ENCODE results near the gene SDK1. TPM values are rescaled to one million over a fixed set of nuclear protein-coding genes. Genes with fewer than 3 reads are reported as not detected.

The SDK1 gene
- polyA plus RNA-seq, 2 of the 4 experiments (the other 2 are of a cell fraction), result 0.12 to 0.28 TPM

DNA sequence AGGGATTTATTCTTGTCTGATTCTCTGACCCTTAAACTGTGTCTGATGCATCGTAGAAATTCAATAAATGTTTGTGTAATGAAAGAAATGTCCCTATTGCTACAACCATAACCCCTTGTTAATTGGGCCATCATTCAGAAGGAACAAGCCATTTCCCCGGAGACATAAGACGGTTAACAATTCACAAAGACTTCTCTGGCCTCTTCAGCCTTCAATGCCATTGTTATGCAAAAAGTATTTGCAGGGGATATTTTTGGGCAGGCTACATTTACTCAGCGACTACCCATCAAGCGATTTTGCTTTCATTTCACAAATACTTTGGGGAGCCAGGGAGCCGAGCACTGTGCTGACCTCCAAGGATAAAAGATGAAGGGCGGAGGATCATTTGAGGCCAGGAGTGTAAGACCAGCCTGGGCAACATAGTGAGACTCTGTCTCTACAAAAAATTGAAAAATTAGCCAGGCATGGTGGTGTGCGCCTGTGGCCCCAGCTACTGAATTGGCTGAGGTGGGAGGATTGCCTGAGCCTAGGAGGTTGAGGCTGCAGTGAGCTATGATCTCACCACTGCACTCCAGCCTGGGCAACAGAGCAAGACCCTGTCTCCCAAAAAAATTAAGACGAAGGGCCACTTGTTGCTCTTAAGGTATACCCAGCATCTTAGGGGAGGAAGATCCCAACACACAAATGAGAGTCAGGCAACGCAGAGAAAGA, 20.0 kb upstream of the SDK1 start:
- ChIA-PET CTCF (interaction anchor here (0.8 kb wide), 1 partner anchor 21 kb away, joined by 3 read pairs; no protein-coding TSS in a partner anchor), POLR2A (no interaction called here)
- no peak for DNase-seq (ENCODE audit: low read depth in 1 of 2, low spot score in 1 of 2)
- no peak for FAIRE-seq
- no peak for ATAC-seq
- TF ChIP-seq, protein P1, sequence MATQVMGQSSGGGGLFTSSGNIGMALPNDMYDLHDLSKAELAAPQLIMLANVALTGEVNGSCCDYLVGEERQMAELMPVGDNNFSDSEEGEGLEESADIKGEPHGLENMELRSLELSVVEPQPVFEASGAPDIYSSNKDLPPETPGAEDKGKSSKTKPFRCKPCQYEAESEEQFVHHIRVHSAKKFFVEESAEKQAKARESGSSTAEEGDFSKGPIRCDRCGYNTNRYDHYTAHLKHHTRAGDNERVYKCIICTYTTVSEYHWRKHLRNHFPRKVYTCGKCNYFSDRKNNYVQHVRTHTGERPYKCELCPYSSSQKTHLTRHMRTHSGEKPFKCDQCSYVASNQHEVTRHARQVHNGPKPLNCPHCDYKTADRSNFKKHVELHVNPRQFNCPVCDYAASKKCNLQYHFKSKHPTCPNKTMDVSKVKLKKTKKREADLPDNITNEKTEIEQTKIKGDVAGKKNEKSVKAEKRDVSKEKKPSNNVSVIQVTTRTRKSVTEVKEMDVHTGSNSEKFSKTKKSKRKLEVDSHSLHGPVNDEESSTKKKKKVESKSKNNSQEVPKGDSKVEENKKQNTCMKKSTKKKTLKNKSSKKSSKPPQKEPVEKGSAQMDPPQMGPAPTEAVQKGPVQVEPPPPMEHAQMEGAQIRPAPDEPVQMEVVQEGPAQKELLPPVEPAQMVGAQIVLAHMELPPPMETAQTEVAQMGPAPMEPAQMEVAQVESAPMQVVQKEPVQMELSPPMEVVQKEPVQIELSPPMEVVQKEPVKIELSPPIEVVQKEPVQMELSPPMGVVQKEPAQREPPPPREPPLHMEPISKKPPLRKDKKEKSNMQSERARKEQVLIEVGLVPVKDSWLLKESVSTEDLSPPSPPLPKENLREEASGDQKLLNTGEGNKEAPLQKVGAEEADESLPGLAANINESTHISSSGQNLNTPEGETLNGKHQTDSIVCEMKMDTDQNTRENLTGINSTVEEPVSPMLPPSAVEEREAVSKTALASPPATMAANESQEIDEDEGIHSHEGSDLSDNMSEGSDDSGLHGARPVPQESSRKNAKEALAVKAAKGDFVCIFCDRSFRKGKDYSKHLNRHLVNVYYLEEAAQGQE (IDR thresholded peaks at IDR 0.05), result no peak
- TF ChIP-seq CBX8 (IDR thresholded peaks at IDR 0.05) (no peak), HOXB5 (CRISPR knock-in tag; IDR thresholded peaks at IDR 0.05) (no peak), HEYL (CRISPR knock-in tag; IDR thresholded peaks at IDR 0.05) (no peak), RAD21 (conservative IDR thresholded peaks at IDR 0.05 in 1 of 2, IDR thresholded peaks at IDR 0.05 in 1 of 2) (no peak), POLR2A (IDR thresholded peaks at IDR 0.05; ENCODE audit: low read length) (no peak), HDAC2 (IDR thresholded peaks at IDR 0.05) (no peak)
- TF ChIP-seq, protein P2, sequence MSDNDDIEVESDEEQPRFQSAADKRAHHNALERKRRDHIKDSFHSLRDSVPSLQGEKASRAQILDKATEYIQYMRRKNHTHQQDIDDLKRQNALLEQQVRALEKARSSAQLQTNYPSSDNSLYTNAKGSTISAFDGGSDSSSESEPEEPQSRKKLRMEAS (IDR thresholded peaks at IDR 0.05), result no peak
- TF ChIP-seq, protein P3, sequence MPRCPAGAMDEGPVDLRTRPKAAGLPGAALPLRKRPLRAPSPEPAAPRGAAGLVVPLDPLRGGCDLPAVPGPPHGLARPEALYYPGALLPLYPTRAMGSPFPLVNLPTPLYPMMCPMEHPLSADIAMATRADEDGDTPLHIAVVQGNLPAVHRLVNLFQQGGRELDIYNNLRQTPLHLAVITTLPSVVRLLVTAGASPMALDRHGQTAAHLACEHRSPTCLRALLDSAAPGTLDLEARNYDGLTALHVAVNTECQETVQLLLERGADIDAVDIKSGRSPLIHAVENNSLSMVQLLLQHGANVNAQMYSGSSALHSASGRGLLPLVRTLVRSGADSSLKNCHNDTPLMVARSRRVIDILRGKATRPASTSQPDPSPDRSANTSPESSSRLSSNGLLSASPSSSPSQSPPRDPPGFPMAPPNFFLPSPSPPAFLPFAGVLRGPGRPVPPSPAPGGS (IDR thresholded peaks at IDR 0.05), result no peak
- TF ChIP-seq, protein P4, sequence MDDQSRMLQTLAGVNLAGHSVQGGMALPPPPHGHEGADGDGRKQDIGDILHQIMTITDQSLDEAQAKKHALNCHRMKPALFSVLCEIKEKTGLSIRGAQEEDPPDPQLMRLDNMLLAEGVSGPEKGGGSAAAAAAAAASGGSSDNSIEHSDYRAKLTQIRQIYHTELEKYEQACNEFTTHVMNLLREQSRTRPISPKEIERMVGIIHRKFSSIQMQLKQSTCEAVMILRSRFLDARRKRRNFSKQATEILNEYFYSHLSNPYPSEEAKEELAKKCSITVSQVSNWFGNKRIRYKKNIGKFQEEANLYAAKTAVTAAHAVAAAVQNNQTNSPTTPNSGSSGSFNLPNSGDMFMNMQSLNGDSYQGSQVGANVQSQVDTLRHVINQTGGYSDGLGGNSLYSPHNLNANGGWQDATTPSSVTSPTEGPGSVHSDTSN (IDR thresholded peaks at IDR 0.05), result no peak
- TF ChIP-seq, protein P5, sequence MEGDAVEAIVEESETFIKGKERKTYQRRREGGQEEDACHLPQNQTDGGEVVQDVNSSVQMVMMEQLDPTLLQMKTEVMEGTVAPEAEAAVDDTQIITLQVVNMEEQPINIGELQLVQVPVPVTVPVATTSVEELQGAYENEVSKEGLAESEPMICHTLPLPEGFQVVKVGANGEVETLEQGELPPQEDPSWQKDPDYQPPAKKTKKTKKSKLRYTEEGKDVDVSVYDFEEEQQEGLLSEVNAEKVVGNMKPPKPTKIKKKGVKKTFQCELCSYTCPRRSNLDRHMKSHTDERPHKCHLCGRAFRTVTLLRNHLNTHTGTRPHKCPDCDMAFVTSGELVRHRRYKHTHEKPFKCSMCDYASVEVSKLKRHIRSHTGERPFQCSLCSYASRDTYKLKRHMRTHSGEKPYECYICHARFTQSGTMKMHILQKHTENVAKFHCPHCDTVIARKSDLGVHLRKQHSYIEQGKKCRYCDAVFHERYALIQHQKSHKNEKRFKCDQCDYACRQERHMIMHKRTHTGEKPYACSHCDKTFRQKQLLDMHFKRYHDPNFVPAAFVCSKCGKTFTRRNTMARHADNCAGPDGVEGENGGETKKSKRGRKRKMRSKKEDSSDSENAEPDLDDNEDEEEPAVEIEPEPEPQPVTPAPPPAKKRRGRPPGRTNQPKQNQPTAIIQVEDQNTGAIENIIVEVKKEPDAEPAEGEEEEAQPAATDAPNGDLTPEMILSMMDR (IDR thresholded peaks at IDR 0.05), result no peak
- H3K4me2 ChIP-seq, result no peak overlapping the region
- no peak overlapping the region for H3K4me3 ChIP-seq
- 50% methylated on average over 10 of the region's 10 CpGs for WGBS (ENCODE audit: missing lambda C conversion rate)
- H3K9me3 ChIP-seq, result no peaks in the 10 kb centered on the region
- no peak overlapping the region for H3K27ac ChIP-seq
- H3K4me1 ChIP-seq, result no peaks in the 10 kb centered on the region

DNA sequence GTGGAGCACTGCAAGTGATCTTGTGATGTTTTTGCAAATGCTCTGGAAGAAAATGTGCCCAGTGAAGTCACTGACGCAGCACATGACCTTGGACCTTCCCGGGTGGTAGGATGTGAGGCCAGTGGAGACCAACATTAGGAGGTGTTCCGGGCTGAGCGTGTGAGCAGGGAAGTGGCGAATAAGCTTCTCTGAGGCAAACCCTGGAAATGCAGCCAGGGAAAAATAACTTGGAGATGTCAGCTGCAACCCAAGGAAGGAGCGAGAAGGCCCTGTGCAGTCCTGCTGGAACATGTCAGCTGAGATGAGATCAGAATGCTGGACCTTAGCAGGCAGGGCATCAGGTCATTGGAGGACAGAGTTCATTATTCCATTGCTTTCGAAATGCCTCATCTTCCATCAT, 18.6 kb upstream of the SDK1 start:
- Histone ChIP-seq H3K4me3 (no peak overlapping the region), H3K4me1 (no peaks in the 10 kb centered on the region), H3K27ac (no peak overlapping the region), H3K9me3 (peaks cover 3% of the 10 kb centered on the region; the same call in 1 of the 3 replicates), H3K4me2 (no peak overlapping the region)
- ATAC-seq (no peak), FAIRE-seq (no peak), DNase-seq (ENCODE audit: low read depth in 1 of 2, low spot score in 1 of 2) (no peak)
- CTCF ChIA-PET, result no interaction called here
- POLR2A ChIA-PET, result no interaction called here
- 66% methylated on average over 7 of the region's 7 CpGs for WGBS (ENCODE audit: missing lambda C conversion rate)
- no peak for TF ChIP-seq HOXA7 (CRISPR knock-in tag; IDR thresholded peaks at IDR 0.05)
- TF ChIP-seq, protein P1 (IDR thresholded peaks at IDR 0.05), result no peak
- no peak for TF ChIP-seq ZNF302 (CRISPR knock-in tag; IDR thresholded peaks at IDR 0.05)
- TF ChIP-seq ZC3H11A (IDR thresholded peaks at IDR 0.05), result no peak
- TF ChIP-seq FOXS1 (CRISPR knock-in tag; IDR thresholded peaks at IDR 0.05), result no peak
- no peak for TF ChIP-seq KDM5A (IDR thresholded peaks at IDR 0.05)
- TF ChIP-seq POLR2AphosphoS2 (conservative IDR thresholded peaks at IDR 0.05; ENCODE audit: low read length), result no peak
- no peak for TF ChIP-seq MYC (IDR thresholded peaks at IDR 0.05; ENCODE audit: borderline replicate concordance, low read length)
- TF ChIP-seq, protein P6, sequence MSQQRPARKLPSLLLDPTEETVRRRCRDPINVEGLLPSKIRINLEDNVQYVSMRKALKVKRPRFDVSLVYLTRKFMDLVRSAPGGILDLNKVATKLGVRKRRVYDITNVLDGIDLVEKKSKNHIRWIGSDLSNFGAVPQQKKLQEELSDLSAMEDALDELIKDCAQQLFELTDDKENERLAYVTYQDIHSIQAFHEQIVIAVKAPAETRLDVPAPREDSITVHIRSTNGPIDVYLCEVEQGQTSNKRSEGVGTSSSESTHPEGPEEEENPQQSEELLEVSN (IDR thresholded peaks at IDR 0.05; ENCODE audit: borderline replicate concordance, low read depth), result no peak

Measured in A549 (cell line).